BE2C (cell line): ENCODE data around the gene TOR1B.

Experiments
- DNase-seq: peaks from one replicate; pipeline ENCODE4 v3.0.0-alpha.2; 2020
- H3K27me3 ChIP-seq: fragments of 250-450 bp; sonication (Bioruptor Pico); 2 replicates; pipeline ENCODE4 v1.5.1; 2020; ENCODE audit warnings: mild to moderate bottlenecking
- H3K36me3 ChIP-seq: fragments of 250-450 bp; sonication (Bioruptor Pico); 2 replicates; pipeline ENCODE4 v1.5.1; 2020; ENCODE audit warnings: mild to moderate bottlenecking
- H3K4me1 ChIP-seq: fragments of 250-450 bp; sonication (Bioruptor Pico); 2 replicates; pipeline ENCODE4 v1.5.1; 2020
- H3K4me3 ChIP-seq: 2 replicates; pipeline ENCODE4 v1.5.1; 2011; ENCODE audit warnings: low read depth, low read length
- H3K9me3 ChIP-seq: fragments of 250-450 bp; sonication (Bioruptor Pico); 2 replicates; pipeline ENCODE4 v1.5.1; 2020
- CTCF ChIP-seq: IDR thresholded peaks from 2 replicates; pipeline ENCODE4 v1.5.1; 2012; ENCODE audit warnings: mild to moderate bottlenecking, low read depth, low read length

The TOR1B gene

GRCh38 chr9:129814432-129815223 is 11.6 kb downstream of the TOR1B start:
- H3K36me3 ChIP-seq, result peaks cover 54% of the 10 kb centered on the region

GRCh38 chr9:129815278-129815677 is 12.3 kb downstream of the TOR1B start:
- no peaks in the 10 kb centered on the region for H3K27me3 ChIP-seq
- no peaks in the 10 kb centered on the region for H3K9me3 ChIP-seq
- no peak for TF ChIP-seq CTCF
- DNase-seq, result no peak
- no peaks in the 10 kb centered on the region; the same call in 1 of the 2 replicates for H3K4me1 ChIP-seq
- H3K36me3 ChIP-seq, result peaks cover 50% of the 10 kb centered on the region
- H3K4me3 ChIP-seq, result no peak overlapping the region

More at GRCh38 chr9:129814432-129815223, 11.6 kb downstream of the TOR1B start:
- Histone ChIP-seq H3K27me3 (no peaks in the 10 kb centered on the region), H3K4me3 (no peak overlapping the region), H3K9me3 (no peaks in the 10 kb centered on the region), H3K4me1 (no peaks in the 10 kb centered on the region; the same call in 1 of the 2 replicates)
- no peak for DNase-seq
- no peak for TF ChIP-seq CTCF

GRCh38 chr9:129816501-129817435 is 13.8 kb downstream of the TOR1B start:
- TF ChIP-seq CTCF, result no peak
- no peak for DNase-seq
- peaks cover 60% of the 10 kb centered on the region for H3K36me3 ChIP-seq
- no peaks in the 10 kb centered on the region for H3K27me3 ChIP-seq
- H3K4me1 ChIP-seq, result no peaks in the 10 kb centered on the region; the same call in 1 of the 2 replicates
- no peak overlapping the region for H3K4me3 ChIP-seq
- H3K9me3 ChIP-seq, result no peaks in the 10 kb centered on the region

- no peak for TF ChIP-seq CTCF
- no peak for DNase-seq
- peaks cover 35% of the 10 kb centered on the region for H3K36me3 ChIP-seq
- H3K27me3 ChIP-seq, result no peaks in the 10 kb centered on the region
- H3K4me3 ChIP-seq, result peak overlapping the region; percentile 79
- no peaks in the 10 kb centered on the region for H3K9me3 ChIP-seq
- no peaks in the 10 kb centered on the region for H3K4me1 ChIP-seq
These were observed 20.0 kb downstream of the TOR1B start for GRCh38 chr9:129822898-129823541.

- no peak for TF ChIP-seq CTCF
- Histone ChIP-seq H3K9me3 (no peaks in the 10 kb centered on the region), H3K4me1 (no peaks in the 10 kb centered on the region), H3K4me3 (peak overlapping the region; percentile 79), H3K27me3 (no peaks in the 10 kb centered on the region), H3K36me3 (peaks cover 34% of the 10 kb centered on the region)
- no peak for DNase-seq
These were observed 20.6 kb downstream of the TOR1B start for GRCh38 chr9:129823542-129823934.
